GM18507 (cell line): Measurements from ENCODE around the gene JCHAIN.
"Not testable (repeated sequence)": the region's sequence is repeated elsewhere in the genome, so short reads cannot be mapped to it uniquely, and the experiment has no call there.

ENCODE experiments used
- DNase-seq: peaks from one replicate; pipeline ENCODE4 v3.0.0; 2011; ENCODE audit warnings: low read depth; ENCODE audit not compliant: insufficient read length; ENCODE audit errors: extremely low spot score
- FAIRE-seq: peaks from 2 replicates; lab custom pipeline; 2011; peaks lifted over from hg19 to GRCh38; lab: Jason Lieb, UNC

JCHAIN gene

DNA sequence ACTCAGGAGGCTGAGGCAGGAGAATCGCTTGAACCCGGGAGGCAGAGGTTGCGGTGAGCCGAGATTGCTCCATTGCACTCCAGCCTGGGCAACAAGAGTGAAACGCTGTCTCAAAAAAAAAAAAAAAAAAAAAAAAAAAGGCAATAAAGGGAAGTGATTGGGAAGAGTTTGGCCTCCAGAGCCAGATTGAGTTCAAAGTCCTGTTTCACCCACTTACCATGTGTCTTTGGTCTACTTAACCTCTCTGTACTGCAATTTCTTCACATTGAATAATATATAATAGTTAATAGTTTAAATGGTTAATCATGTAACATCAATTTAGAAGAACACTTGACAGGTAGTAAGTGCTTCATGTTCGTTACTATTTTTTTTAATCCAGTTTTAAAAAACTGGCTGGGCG is 28.3 kb upstream of the JCHAIN start:
- FAIRE-seq, DNase-seq: not testable (repeated sequence)

DNA sequence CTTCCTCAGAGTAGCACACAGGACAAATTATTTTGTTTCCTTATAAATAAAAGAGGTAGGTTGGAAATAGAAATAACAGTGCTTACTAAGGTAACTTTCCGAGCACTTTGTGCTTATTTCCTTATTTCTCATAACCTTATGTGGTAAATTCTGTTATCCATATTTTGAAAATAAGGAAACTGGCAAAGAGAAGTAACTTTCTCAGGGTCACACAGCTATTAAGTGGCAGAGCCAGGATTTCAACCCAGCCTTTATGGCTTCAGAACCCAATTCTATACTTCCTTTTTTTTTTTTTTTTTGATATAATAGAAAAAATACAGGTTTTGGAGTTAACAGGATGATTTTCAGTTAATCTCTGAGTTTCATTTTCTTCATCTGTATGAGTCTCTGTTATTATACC is 25.4 kb upstream of the JCHAIN start:
- FAIRE-seq, result no peak

DNA sequence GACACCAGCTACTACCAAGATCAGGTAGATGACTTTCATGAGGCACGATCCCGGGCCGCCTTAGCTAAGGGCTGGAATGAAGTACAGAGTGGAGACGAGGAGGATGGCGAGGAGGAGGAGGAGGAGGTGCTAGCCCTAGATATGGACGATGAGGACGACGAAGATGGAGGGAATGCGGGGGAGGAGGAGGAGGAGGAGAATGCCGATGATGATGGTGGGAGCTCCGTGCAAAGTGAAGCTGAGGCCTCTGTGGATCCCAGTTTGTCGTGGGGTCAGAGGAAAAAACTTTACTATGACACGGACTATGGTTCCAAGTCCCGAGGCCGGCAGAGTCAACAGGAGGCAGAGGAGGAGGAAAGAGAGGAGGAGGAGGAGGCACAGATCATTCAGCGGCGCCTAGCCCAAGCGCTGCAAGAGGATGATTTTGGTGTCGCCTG is 22.5 kb upstream of the JCHAIN start:
- no peak for DNase-seq
- FAIRE-seq, result no peak

More for the DNA sequence above, 25.4 kb upstream of the JCHAIN start:
- DNase-seq, result no peak

DNA sequence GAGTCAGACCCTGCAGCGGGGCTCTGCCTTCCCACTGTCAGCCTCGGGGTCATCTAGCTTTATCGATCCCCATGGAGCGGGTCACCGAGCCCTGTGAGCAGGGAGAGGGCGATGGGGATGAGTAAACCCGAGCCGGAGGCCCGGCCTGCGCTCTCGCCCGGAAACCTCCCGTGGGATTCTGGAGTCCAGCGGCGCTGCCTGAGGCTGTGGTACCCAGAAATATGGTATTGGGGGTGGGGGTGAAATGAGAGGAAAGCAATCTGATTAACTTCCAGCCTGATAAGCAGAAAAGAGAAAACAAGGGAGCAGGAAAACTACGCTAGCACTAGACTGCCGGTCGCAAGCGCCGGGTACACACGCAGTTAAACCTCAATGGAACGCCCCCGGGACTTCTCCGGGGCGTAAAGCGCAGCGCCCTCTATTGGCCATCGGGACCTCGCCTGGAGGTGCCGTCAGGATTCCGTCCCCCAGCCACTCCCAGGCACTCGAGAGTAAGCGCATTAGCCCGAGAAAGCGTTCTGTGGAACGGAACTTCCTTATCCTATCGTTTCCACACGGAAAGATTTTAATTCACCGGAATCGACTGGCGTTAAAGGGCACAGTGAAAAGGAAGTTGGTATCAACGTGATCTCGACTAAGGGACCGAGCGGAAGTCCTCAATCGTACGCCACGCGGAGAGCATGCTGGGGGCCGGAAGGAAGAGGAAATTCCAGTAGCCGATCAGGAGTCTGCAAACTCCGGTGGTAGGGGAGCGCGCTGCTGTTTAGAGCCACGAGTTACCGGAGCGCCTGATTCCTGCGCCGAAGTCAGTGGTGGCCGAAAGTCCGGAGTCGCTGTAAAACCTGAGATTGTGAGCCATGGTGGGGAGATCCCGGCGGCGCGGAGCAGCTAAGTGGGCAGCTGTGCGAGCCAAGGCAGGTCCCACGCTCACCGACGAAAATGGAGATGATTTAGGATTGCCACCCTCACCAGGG is 21.8 kb upstream of the JCHAIN start, which contains the start of gene UTP3:
Gene UTP3, plus strand, starts transcription at position 712 of the 974 bp plus-strand sequence. Its CDS starts 146 bp downstream, at position 858.
- peak; percentile 98 for FAIRE-seq
- DNase-seq, result peak; percentile 67

DNA sequence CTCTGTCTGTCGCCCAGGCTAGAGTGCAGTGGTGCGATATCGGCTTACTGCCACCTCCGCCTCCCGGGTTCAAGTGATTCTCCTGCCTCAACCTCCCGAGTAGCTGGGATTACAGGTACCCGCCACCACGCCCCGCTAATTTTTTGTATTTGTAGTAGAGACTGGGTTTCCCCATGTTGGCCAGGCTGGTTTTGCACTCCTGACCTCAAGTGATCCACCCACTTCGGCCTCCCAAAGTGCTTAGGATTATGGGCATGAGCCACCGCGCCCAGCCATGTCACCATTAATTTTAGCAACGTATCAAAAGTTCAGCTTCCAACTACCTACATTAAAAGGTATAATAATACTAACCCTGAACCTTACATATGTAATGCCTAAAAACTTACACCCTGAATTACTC is 21.1 kb upstream of the JCHAIN start:
- DNase-seq (no peak), FAIRE-seq (peak; percentile 51)

DNA sequence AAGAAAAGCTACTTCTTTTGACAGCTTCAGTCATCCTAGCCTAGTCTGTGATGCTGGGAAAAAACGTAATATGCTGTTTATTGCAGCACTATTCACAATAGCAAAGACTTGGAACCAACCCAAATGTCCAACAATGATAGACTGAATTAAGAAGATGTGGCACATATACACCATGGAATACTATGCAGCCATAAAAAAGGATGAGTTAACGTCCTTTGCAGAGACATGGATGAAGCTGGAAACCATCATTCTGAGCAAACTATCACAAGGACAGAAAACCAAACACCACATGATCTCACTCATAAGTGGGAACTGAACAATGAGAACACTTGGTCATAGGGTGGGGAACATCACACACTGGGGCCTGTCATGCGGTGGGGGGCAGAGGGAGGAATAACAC is 15.8 kb upstream of the JCHAIN start:
- DNase-seq, FAIRE-seq: not testable (repeated sequence)

DNA sequence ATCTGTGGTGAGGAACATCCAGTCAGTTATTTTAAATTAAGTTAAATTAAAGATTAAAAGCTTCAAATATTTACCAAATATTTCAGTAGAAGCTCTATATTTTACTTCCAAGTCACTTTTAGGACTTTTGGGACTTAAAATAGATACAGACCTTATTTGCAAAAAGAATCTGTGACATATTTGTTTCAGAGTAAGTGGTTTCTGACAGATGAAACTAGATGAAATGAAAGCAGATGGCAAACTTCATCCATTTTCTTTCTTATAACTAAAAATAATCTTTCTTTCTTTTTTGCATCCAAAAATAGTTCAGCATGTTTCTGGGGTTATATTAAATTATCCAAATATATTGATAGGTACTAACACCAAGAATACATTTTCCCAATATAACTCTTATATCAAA is 15.4 kb upstream of the JCHAIN start:
- FAIRE-seq (no peak), DNase-seq (no peak)

DNA sequence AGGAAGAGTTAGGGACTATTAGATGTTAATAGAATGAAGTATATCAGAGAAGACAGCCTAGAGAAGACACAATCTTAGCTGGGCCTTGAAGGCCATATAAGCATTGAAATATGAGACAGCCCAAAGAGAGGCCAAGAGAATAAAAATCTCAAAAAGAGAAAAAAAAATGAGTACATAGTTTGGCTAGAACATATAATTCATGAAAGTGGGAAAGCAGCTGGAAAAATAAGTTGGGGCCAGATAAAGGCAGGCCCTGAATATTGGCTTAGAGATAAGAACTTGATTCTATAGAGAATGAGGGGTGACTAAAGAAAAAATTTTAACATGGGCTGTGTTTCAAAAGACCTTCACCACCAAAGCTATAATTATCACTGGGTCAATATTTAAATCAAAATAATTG is 14.6 kb upstream of the JCHAIN start:
- no peak for DNase-seq
- FAIRE-seq, result no peak

DNA sequence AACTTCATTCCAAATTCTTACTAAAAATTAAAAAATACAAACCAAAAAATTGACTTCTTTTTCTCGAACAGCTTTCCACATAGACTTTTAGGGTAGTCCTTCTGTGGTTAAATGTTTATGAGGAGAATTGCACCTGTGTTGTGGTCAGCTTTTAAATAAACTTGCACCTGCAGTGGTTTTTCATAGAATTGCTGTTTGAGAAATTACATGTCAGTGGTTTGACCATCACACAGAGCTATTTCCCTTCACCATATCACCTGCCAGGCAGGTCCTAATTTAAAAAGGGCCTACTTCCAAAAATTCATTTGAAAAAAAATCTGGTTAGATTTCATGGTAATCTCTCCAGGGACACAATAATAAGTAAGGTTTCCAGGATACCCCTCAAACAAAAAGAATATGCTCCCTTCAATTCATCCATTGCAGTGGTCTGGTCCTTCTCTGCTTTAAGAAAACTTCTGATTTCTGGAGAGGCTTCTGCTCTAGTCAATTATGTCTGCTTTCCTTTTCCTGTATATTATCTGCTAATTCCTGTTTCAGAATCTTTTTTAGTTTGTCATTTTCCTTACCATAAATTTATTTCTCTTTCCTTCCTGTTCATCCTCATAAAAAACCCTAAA is 12.2 kb upstream of the JCHAIN start:
- DNase-seq (no peak), FAIRE-seq (peak; percentile 91)

DNA sequence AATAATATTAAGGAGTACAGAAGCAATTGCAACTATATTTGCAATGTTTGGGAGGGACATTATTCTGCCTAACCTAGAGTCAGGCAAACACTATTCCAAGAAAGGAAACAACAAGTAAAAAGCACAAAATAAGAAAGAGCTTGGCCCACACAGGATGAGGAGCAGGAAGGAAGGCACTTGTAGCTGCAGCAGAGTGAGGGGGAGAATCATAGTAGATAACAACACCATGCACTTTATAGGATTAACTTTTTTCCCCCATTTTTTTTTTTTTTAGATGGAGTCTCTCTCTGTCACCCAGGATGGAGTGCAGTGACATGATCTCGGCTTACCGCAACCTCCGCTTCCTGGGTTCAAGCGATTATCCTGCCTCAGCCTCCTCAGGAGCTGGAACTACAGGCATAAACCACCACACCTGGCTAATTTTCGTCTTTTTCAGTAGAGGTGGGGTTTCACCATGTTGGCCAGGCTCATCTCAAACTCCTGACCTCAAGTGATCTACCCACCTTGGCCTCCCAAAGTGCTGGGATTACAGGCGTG is 10.3 kb upstream of the JCHAIN start:
- DNase-seq (no peak), FAIRE-seq (peak; percentile 35)

DNA sequence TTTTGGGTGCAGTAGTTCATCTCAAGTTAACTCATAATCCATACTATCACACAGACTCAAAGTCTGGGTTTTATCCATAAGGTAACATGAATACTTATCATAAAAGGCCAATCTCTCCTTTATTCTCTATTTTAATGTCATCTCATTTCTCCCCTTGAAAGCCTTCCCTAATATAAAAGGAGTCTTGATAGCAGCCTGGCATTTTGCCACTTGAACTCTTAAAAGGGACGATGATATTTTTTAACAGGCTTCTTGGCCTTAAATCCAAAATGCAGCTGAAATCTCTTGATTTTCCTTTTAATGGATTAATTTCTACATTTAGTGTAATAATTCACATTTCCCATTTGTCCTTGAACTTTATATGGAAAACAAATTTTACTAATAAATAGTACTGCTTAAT is 8.4 kb upstream of the JCHAIN start:
- DNase-seq, result no peak
- FAIRE-seq, result no peak

DNA sequence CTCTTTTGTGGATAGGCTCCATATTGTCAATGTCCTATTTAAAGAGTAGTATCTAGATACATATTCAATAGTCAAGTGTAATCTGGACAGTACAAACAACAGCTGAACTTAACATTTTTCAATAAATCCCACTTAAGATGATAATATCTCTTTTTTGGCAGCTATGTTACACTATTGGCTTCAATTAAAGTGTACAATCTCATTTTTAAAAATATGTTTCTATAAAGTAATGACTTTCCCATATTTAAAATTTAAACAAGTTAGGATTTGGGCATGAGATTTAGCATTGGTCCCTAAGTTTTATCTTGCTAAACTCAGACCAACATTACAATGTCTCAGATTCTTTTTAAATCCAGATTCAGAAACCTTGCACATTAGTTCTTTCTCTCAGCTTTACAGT is 7.9 kb upstream of the JCHAIN start:
- FAIRE-seq, result no peak
- DNase-seq, result no peak

DNA sequence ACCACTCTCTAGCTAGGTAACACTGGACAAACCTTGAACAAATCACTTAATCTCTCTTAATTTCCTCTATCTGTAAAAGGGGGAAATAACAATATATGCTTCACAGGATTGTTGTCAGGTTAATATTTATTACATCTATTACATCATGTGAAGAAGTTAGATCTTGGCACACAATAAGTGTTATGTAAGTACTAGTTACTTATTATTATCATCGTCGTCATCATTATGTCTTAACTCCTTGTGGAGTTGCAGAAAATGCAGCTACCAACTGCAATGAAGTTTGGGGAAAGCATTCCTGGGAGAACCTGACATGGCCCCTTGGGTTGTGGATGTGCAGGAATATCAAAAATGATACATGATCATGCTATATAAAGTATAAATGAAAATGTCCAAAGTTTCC is 4.8 kb upstream of the JCHAIN start:
- no peak for DNase-seq
- FAIRE-seq, result no peak

DNA sequence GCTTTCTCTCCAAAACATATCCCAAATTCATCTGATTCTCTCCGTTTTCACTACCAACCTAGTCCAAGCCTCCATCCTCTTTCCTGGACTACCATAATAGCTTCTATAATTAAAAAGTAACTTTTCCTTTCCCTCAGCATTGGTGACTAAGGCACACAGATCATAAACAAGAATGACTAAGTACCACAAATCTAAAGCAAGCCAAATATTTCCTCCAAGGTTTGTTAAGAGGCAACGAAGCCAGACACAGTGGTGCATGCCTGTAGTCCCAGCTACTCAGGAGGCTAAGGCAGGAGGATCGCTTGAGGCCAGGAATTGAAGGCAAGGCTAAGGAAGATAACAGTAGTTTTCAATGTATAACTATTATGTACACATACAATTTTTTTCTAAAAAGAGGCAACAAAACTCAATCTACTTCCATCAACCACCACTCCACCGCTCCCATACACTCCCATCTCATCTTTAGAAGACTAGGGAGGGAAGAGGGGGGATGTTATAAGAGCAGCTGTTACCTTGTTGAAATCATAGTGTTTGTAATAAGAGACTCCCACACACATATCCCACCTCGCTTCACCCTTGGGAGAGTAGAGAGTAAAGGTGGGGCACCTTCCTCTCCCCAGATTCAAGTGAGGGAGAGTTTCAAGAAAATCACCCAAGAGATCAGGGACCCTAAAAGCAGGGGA is 4.2 kb upstream of the JCHAIN start:
- FAIRE-seq, result no peak
- no peak for DNase-seq

DNA sequence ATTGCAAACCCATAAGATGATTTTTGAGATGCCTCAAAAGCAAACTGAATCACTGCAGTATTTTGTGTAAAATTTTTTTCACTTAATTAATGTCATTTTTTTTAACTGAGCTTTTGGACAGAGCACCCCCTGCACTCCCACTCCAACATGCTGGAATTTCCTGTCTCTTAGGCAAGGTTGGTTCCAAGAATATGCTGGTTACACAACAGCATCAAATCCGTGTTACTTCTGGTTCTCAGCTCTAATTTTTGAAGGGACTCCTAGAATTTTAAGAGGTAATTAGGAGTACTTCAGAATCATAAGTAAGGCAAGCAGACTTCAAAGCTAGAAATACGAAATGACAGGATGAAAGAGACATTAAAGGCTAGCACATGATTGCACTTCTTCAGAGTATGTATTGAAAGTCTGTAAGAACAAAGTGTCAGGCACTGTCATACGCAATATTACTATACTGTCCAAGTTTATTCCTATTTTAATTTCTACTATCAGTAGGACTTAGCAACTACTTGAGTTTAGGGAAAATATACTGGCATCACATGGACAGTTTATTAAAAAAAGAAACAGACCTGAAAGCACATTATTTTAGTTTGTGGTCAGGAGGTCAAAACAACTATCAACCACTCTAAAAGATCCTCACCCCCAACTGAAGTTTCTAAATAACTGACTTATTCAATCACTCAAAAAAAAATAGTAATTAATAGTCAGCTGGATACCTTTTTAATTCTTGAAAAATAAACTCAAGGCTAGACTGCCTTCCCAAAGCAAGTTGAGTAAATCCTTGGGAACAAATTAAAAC is 1.6 kb upstream of the JCHAIN start:
- FAIRE-seq (peak; percentile 48), DNase-seq (no peak)

DNA sequence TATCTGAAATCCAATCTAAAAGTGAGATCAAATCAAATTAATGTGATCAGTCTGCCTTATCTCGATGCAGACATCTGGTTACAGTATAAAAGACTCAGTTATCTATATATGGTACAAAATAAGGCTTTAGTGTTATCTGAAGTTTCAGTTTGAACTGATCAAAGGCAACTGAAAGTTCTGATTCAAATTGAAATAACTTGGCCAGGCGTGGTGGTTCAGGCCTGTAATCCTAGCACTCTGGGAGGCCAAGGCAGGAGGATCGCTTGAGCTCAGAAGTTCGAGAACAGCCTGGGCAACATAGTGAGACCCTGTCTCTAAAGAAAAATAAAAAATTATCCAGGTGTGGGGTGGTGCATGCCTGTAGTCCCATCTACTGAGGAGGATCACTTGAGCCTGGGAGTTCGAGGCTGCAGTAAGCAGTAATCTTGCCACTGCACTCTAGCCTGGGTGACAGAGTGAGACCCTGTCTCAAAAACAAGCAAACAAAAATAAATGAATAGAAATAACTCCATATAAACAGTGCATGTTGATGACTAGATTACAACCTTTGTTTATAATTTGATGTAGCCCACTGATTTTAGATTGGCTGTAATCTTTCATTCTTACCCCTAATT is 4.9 kb downstream of the JCHAIN start:
- peak; percentile 86 for FAIRE-seq
- DNase-seq, result not testable (repeated sequence)

DNA sequence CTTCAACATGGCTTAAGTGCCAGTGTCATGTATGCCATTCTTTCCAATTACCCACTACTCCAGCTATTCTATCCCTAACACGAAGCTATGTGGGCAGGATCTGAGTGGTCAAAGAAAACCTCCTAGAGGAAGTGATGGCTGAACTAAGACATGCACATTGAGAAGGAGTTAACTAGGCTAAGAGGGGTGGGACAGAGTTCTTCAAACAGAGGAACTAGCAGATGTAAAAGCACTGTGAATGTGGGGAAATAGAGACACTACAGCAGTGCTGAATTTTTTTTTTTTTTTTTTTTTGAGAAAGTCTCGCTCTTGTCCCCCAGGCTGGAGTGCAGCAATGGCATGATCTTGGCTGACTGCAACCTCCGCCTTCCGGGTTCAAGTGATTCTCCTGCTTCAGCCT is 6.2 kb downstream of the JCHAIN start:
- DNase-seq (no peak), FAIRE-seq (no peak)

DNA sequence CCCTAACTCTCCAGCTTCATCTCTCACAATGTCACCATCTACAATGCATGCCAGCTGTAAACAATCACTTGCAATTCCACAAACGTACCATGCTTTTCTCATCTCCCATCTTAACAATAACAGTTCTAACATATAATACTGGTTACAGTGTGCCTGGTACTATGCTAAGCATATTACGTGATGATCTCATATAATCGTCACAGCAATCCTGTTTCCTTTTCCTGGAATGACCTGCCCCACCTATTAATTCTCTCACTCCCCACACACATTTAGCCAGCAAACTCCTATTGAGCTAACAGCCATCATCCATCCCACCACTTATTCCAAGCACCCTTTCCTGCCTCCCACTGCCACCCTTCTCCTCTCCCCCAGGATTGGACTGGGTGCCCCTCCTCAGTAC is 7.9 kb downstream of the JCHAIN start:
- DNase-seq, result no peak
- FAIRE-seq, result no peak

DNA sequence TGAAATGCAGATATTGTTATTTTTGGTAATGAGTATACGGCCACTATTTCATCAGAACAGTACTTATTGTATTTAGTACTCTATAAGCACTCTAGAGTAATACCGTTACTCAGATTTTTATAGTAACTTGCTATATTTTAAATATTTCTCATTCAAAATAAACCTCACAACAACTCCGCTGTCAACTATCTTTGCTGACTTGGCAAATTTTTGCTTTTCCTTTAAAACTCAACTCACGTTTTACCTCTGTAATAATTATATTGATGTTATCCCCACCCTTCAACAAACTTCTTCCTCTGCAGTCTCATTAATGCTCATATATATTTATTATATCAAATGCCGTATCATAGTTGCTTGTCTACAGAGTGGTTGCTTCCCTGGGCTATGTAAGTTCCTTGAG is 9.0 kb downstream of the JCHAIN start:
- DNase-seq (no peak), FAIRE-seq (no peak)
